H1 (cell line): Measurements from ENCODE around the gene BICRAL.

ENCODE experiments used
- ASH2L ChIP-seq: fragments of 200-600, 300-600 bp; sonication (generic); IDR thresholded peaks from one replicate; pipeline ENCODE4 v1.7.1; 2017; ENCODE audit warnings: low read length
- EZH2 ChIP-seq: fragments of 200-600 bp; sonication (generic); IDR thresholded peaks from 2 replicates; pipeline ENCODE4 v1.7.1; 2012; ENCODE audit warnings: low read depth, mild to moderate bottlenecking, moderate library complexity, low read length, inconsistent platforms; ENCODE audit not compliant: severe bottlenecking
- POLR2A ChIP-seq, 2 experiments: IDR thresholded peaks; 1 replicate in 1 of 2; 2 replicates in 1 of 2; pipeline ENCODE4 v1.6.1; 2011; ENCODE audit warnings: low read depth in 2 of 2, low read length in 2 of 2, mild to moderate bottlenecking in 2 of 2; ENCODE audit errors: control extremely low read depth in 1 of 2
- SIX5 ChIP-seq: IDR thresholded peaks from 2 replicates; pipeline ENCODE4 v1.6.1; 2011; ENCODE audit warnings: mild to moderate bottlenecking, low read depth, low read length
- TF ChIP-seq, protein P1 (sequence below), 3 experiments: IDR thresholded peaks; 1 replicate in 2 of 3; 2 replicates in 1 of 3; pipeline versions ENCODE4 v1.5.1 to v1.6.1; 2011; ENCODE audit warnings: low read length in 3 of 3, mild to moderate bottlenecking in 3 of 3, inconsistent platforms in 2 of 3, low read depth in 1 of 3, moderate library complexity in 1 of 3; ENCODE audit not compliant: insufficient read depth in 1 of 3; ENCODE audit errors: control extremely low read depth in 1 of 3

DNA sequence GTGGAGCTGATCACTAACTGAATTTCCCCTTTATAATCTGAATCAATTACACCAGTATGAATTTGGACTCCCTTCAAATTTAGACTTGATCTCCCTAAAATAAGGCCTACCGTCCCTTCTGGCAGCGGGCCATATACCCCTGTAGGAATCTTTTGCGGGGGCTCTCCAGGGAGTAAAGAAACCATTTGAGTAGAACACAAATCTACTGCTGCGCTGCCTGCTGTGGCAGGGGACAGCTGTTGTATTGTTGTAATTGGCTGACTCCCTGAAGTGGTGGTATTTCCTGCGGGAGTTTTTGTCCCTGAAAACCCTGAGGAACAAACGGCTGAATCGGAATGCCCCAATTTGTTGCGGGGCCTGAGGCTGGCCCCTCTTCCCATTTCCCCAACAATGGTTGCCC, 118.0 kb downstream of the BICRAL start:
- no peak for TF ChIP-seq POLR2A (IDR thresholded peaks at IDR 0.05; ENCODE audit: control extremely low read depth in 1 of 2, low read depth in 2 of 2, low read length in 2 of 2)
- TF ChIP-seq, protein P1, sequence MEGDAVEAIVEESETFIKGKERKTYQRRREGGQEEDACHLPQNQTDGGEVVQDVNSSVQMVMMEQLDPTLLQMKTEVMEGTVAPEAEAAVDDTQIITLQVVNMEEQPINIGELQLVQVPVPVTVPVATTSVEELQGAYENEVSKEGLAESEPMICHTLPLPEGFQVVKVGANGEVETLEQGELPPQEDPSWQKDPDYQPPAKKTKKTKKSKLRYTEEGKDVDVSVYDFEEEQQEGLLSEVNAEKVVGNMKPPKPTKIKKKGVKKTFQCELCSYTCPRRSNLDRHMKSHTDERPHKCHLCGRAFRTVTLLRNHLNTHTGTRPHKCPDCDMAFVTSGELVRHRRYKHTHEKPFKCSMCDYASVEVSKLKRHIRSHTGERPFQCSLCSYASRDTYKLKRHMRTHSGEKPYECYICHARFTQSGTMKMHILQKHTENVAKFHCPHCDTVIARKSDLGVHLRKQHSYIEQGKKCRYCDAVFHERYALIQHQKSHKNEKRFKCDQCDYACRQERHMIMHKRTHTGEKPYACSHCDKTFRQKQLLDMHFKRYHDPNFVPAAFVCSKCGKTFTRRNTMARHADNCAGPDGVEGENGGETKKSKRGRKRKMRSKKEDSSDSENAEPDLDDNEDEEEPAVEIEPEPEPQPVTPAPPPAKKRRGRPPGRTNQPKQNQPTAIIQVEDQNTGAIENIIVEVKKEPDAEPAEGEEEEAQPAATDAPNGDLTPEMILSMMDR (IDR thresholded peaks at IDR 0.05; ENCODE audit: control extremely low read depth in 1 of 3, insufficient read depth in 1 of 3, low read depth in 1 of 3, low read length in 3 of 3), result no peak
- TF ChIP-seq EZH2, result no peak
- no peak for TF ChIP-seq SIX5
- TF ChIP-seq ASH2L, result no peak
